Umbilical cord (tissue), 2 donors: ENCODE measurements around the gene ATP6AP2. TPM values are rescaled to one million over a fixed set of nuclear protein-coding genes. Genes with fewer than 3 reads are reported as not detected.

Experiments used
- DNase-seq: peaks from one replicate; pipeline ENCODE4 v3.0.0-alpha.2; 2015; ENCODE audit warnings: low spot score
- total RNA-seq: library from RNA; depleted of rRNA; stranded (reverse); fragments of >200 nt; gene quantifications from one replicate; pipeline ENCODE4 v1.2.3, GENCODE V29; 2014; ENCODE audit warnings: low replicate concordance; ENCODE audit not compliant: insufficient read depth

Gene ATP6AP2
- total RNA-seq, 1 donor from 2014 or later, result 98.2 TPM

GRCh38 chrX:40644176-40644575, 63.4 kb downstream of the ATP6AP2 start:
- peak; percentile 14 for DNase-seq

GRCh38 chrX:40644821-40645358, 64.1 kb downstream of the ATP6AP2 start:
- DNase-seq, result peak; percentile 68

- DNase-seq, result peak; percentile 4
These were observed 65.9 kb downstream of the ATP6AP2 start for GRCh38 chrX:40646489-40647306.

- peak; percentile 92 for DNase-seq
These were observed 66.8 kb downstream of the ATP6AP2 start, which contains the start of gene CXorf38 for GRCh38 chrX:40647307-40648197. Gene CXorf38 (minus strand): TSS chrX:40647561. CDS start chrX:40647520, 41 bp downstream.

GRCh38 chrX:40651620-40652223, 71.0 kb downstream of the ATP6AP2 start:
- peak; percentile 53 for DNase-seq

GRCh38 chrX:40652664-40653063, 71.9 kb downstream of the ATP6AP2 start:
- no peak for DNase-seq

- DNase-seq, result no peak
These were observed 72.8 kb downstream of the ATP6AP2 start for GRCh38 chrX:40653535-40653934.

Other genes with a start within 250 kb of the ATP6AP2 start
- not detected for gene MPC1L, start 42.5 kb downstream of the ATP6AP2 start, total RNA-seq
- 12.5 TPM for gene CXorf38, start 66.6 kb downstream of the ATP6AP2 start, total RNA-seq
- gene MED14, start 154.6 kb downstream of the ATP6AP2 start, total RNA-seq, result 52.0 TPM